ENCODE measurements around the gene JARID2.

The JARID2 gene

GRCh38 chr6:15280961-15281360, 35.1 kb downstream of the JARID2 start:
- no peaks in the 10 kb centered on the region for H4K20me1 ChIP-seq (ENCODE audit: insufficient read depth, low read length)
- H3K79me2 ChIP-seq (ENCODE audit: low read length) = peaks cover 95% of the 10 kb centered on the region

GRCh38 chr6:15282334-15282733, 36.5 kb downstream of the JARID2 start:
- no peaks in the 10 kb centered on the region for H3F3A ChIP-seq (ENCODE audit: insufficient read depth, low read length)
- H3K36me3 ChIP-seq (replicated peaks; ENCODE audit: insufficient read depth, low read length) = no peaks in the 10 kb centered on the region
- no peaks in the 10 kb centered on the region for H3K9me3 ChIP-seq (replicated peaks; ENCODE audit: insufficient read depth, low read length)
- H3K79me2 ChIP-seq (ENCODE audit: low read length) = peaks cover 91% of the 10 kb centered on the region
- no peak overlapping the region for H3K4me3 ChIP-seq (ENCODE audit: low read length)
- no peak overlapping the region for H3K27ac ChIP-seq (ENCODE audit: low read length)
- H4K20me1 ChIP-seq (ENCODE audit: insufficient read depth, low read length) = no peaks in the 10 kb centered on the region
- no peak for TF ChIP-seq EZH2 (optimal IDR thresholded peaks at IDR 0.05; ENCODE audit: low read depth, low read length)
- no peak for TF ChIP-seq CTCF (IDR thresholded peaks at IDR 0.05; ENCODE audit: low read length)
- TF ChIP-seq EZH2phosphoT487 (IDR thresholded peaks at IDR 0.05; ENCODE audit: low read length) = no peak
- no peak overlapping the region for H3K9ac ChIP-seq (ENCODE audit: low read length)
- no peak overlapping the region for H3K4me2 ChIP-seq (ENCODE audit: low read depth, low read length)
- DNase-seq = no peak
- no peaks in the 10 kb centered on the region for H3K27me3 ChIP-seq (replicated peaks; ENCODE audit: insufficient read depth, low read length)
- no peaks in the 10 kb centered on the region; the same call in 1 of the 2 replicates for H3K4me1 ChIP-seq (ENCODE audit: low read length)
- H2AFZ ChIP-seq (ENCODE audit: low read length) = no peak overlapping the region
- no peaks in the 10 kb centered on the region for H3K9me2 ChIP-seq (replicated peaks; ENCODE audit: insufficient read depth, low read length)

More at GRCh38 chr6:15280961-15281360, 35.1 kb downstream of the JARID2 start:
- Histone ChIP-seq H3K9me2 (replicated peaks; ENCODE audit: insufficient read depth, low read length) (no peaks in the 10 kb centered on the region), H3K4me2 (ENCODE audit: low read depth, low read length) (no peak overlapping the region), H3K27ac (ENCODE audit: low read length) (no peak overlapping the region), H3K9me3 (replicated peaks; ENCODE audit: insufficient read depth, low read length) (no peaks in the 10 kb centered on the region), H3F3A (ENCODE audit: insufficient read depth, low read length) (no peaks in the 10 kb centered on the region), H3K9ac (ENCODE audit: low read length) (no peak overlapping the region), H3K36me3 (replicated peaks; ENCODE audit: insufficient read depth, low read length) (no peaks in the 10 kb centered on the region), H3K27me3 (replicated peaks; ENCODE audit: insufficient read depth, low read length) (no peaks in the 10 kb centered on the region), H2AFZ (ENCODE audit: low read length) (no peak overlapping the region), H3K4me1 (ENCODE audit: low read length) (no peaks in the 10 kb centered on the region), H3K4me3 (ENCODE audit: low read length) (no peak overlapping the region)
- TF ChIP-seq EZH2phosphoT487 (IDR thresholded peaks at IDR 0.05; ENCODE audit: low read length) (no peak), EZH2 (optimal IDR thresholded peaks at IDR 0.05; ENCODE audit: low read depth, low read length) (no peak), CTCF (IDR thresholded peaks at IDR 0.05; ENCODE audit: low read length) (no peak)
- DNase-seq = no peak

GRCh38 chr6:15283986-15284361, 38.1 kb downstream of the JARID2 start:
- H3K9me3 ChIP-seq (replicated peaks; ENCODE audit: insufficient read depth, low read length) = no peaks in the 10 kb centered on the region
- DNase-seq = no peak
- peaks cover 10% of the 10 kb centered on the region for H3K4me1 ChIP-seq (ENCODE audit: low read length)
- H3K9ac ChIP-seq (ENCODE audit: low read length) = no peak overlapping the region
- no peak overlapping the region for H3K4me2 ChIP-seq (ENCODE audit: low read depth, low read length)
- H3F3A ChIP-seq (ENCODE audit: insufficient read depth, low read length) = no peaks in the 10 kb centered on the region
- H3K79me2 ChIP-seq (ENCODE audit: low read length) = peaks cover 93% of the 10 kb centered on the region
- H3K4me3 ChIP-seq (ENCODE audit: low read length) = no peak overlapping the region
- H4K20me1 ChIP-seq (ENCODE audit: insufficient read depth, low read length) = no peaks in the 10 kb centered on the region; the same call in 1 of the 2 replicates
- H3K27me3 ChIP-seq (replicated peaks; ENCODE audit: insufficient read depth, low read length) = no peaks in the 10 kb centered on the region
- TF ChIP-seq EZH2phosphoT487 (IDR thresholded peaks at IDR 0.05; ENCODE audit: low read length) (no peak), CTCF (IDR thresholded peaks at IDR 0.05; ENCODE audit: low read length) (no peak), EZH2 (optimal IDR thresholded peaks at IDR 0.05; ENCODE audit: low read depth, low read length) (no peak)
- H3K36me3 ChIP-seq (replicated peaks; ENCODE audit: insufficient read depth, low read length) = no peaks in the 10 kb centered on the region
- no peak overlapping the region for H2AFZ ChIP-seq (ENCODE audit: low read length)
- no peaks in the 10 kb centered on the region for H3K9me2 ChIP-seq (replicated peaks; ENCODE audit: insufficient read depth, low read length)
- H3K27ac ChIP-seq (ENCODE audit: low read length) = no peak overlapping the region
